Suprapubic skin (tissue), 3 donors: ENCODE measurements around the gene SPRED3.

Experiments
- CTCF ChIP-seq, 2 donors: fragments of 200-600 bp in 1 of 2; fragments of 450-650 bp in 1 of 2; sonication (generic) in 1 of 2; IDR thresholded peaks; one replicate each; pipeline ENCODE4 v1.5.1; 2016 to 2019; ENCODE audit warnings: antibody characterized with exemption in 2 of 2, mild to moderate bottlenecking in 1 of 2, moderate library complexity in 1 of 2
- EP300 ChIP-seq: sonication (generic); formaldehyde crosslinking; IDR thresholded peaks from one replicate; pipeline ENCODE4 v1.6.1; 2017; ENCODE audit warnings: antibody characterized with exemption

DNA sequence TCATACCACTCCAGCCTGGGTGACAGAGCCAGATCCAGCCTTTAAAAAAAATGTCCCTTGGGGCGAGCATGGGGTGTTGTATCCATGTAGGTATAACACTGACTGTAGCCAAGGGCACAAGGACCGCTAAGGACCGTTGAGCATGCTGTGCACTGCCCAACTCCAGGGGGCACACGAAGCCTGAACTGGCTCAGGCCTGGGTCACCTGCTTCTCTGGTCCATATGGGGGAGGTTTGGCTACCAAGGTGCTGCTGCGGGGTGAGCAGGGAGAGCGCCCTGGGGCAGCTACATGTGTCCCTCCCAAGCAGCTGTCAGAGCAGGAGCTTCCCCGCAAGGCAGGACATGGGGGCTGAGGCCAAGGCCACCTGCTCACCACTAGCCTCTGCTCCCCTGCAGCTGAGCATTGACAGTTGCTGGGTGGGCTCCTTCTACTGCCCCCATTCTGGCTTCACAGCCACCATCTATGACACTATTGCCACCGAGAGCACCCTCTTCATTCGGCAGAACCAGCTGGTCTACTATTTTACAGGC is 36.6 kb upstream of the SPRED3 start:
- TF ChIP-seq EP300 = no peak
- TF ChIP-seq CTCF (IDR thresholded peaks at IDR 0.05) = no peak
